HepG2 (cell line): ENCODE data around the gene TMEM131. TPM values are rescaled to one million over a fixed set of nuclear protein-coding genes. Genes with fewer than 3 reads are reported as not detected.
A peak's percentile ranks its signal among the peaks of the same experiment; 100 is the strongest.

Experiments
- ATAC-seq: fragments of 200-7000 bp; cut with Tn5 transposase; 3 replicates; pipeline ENCODE4 v1.9.1; 2020; ENCODE audit warnings: mild to moderate bottlenecking, moderate library complexity
- BruUV-seq: library from RNA; stranded (reverse); fragments of 400-500 nt; replicated peaks from 2 replicates; lab custom pipeline; 2021; lab: Mats Ljungman, UMichigan
- CTCF ChIA-PET: fragments of 300-600 bp; formaldehyde crosslinking; extraction: SDS; loops from one replicate; lab custom pipeline; 2021; ENCODE audit warnings: low total read pairs, inconsistent platforms, low intra/inter-chr PET ratio; lab: Yijun Ruan, JAX
- POLR2A ChIA-PET: fragments of 350-600 bp; sonication (Branson Sonifier 250); formaldehyde crosslinking; loops from one replicate; lab custom pipeline; 2020; ENCODE audit warnings: antibody characterized with exemption, inconsistent platforms; lab: Yijun Ruan, JAX
- DNase-seq: peaks from one replicate; pipeline ENCODE4 v3.0.0-alpha.2; 2015; ENCODE audit warnings: low spot score
- FAIRE-seq: peaks from 3 replicates; lab custom pipeline; 2011; peaks lifted over from hg19 to GRCh38; lab: Jason Lieb, UNC
- H2AFZ ChIP-seq: one replicate; pipeline ENCODE4 v1.6.1; 2011; ENCODE audit warnings: low read length, inconsistent platforms
- H3K27ac ChIP-seq: fragments of 300-600 bp; 3 replicates; pipeline ENCODE4 v1.8.0; 2011; ENCODE audit warnings: mixed run types, mild to moderate bottlenecking, mixed read lengths, low read length, inconsistent platforms; ENCODE audit not compliant: insufficient read depth; ENCODE audit errors: extremely low read length
- H3K27me3 ChIP-seq, 2 experiments: fragments of 200-600 bp in 1 of 2; 2 replicates in 1 of 2; 3 replicates in 1 of 2; pipeline versions ENCODE4 v1.6.0 to v1.8.0; 2011; ENCODE audit warnings: low read length in 2 of 2, mild to moderate bottlenecking in 2 of 2, moderate library complexity in 2 of 2, inconsistent platforms in 1 of 2; ENCODE audit not compliant: insufficient read depth in 2 of 2, control insufficient read depth in 1 of 2
- H3K36me3 ChIP-seq, 2 experiments: fragments of 200-600 bp in 1 of 2; replicated peaks in 1 of 2; 2 replicates in 1 of 2; 3 replicates in 1 of 2; pipeline versions ENCODE4 v1.5.1 to v1.8.0; 2011; ENCODE audit warnings: low read length in 2 of 2, inconsistent platforms in 1 of 2; ENCODE audit not compliant: insufficient read depth in 2 of 2, control insufficient read depth in 1 of 2
- H3K4me1 ChIP-seq: 2 replicates; pipeline ENCODE4 v1.5.1; 2012; ENCODE audit warnings: low read length, inconsistent platforms; ENCODE audit not compliant: insufficient read depth
- H3K4me2 ChIP-seq: 2 replicates; pipeline ENCODE4 v1.6.0; 2011; ENCODE audit warnings: low read depth, low read length, inconsistent platforms
- H3K4me3 ChIP-seq, 3 experiments: fragments of 200-600 bp in 1 of 3; sonication (generic), shearing (Covaris generic) in 1 of 3; replicated peaks in 1 of 3; 2 replicates each; pipeline ENCODE4 v1.5.1; 2011 to 2016; ENCODE audit warnings: low read length in 3 of 3, inconsistent platforms in 2 of 3, low read depth in 2 of 3, mild to moderate bottlenecking in 2 of 3, control low read depth in 1 of 3, mixed read lengths in 1 of 3; ENCODE audit not compliant: insufficient read depth in 1 of 3
- H3K79me2 ChIP-seq: one replicate; pipeline ENCODE4 v1.6.1; 2011; ENCODE audit warnings: low read length, inconsistent platforms; ENCODE audit not compliant: insufficient read depth
- H3K9ac ChIP-seq: 2 replicates; pipeline ENCODE4 v1.6.0; 2011; ENCODE audit warnings: mild to moderate bottlenecking, low read depth, low read length, inconsistent platforms; ENCODE audit not compliant: insufficient read depth
- H3K9me3 ChIP-seq: 2 replicates; pipeline ENCODE4 v1.5.1; 2012; ENCODE audit warnings: mild to moderate bottlenecking, low read length
- H4K20me1 ChIP-seq: 2 replicates; pipeline ENCODE4 v1.6.0; 2011; ENCODE audit warnings: inconsistent platforms, mild to moderate bottlenecking, low read length, moderate library complexity; ENCODE audit not compliant: insufficient read depth
- GRHL1 ChIP-seq: sonication (generic); formaldehyde crosslinking; conservative IDR thresholded peaks from 2 replicates; pipeline ENCODE4 v1.8.0; 2022; ENCODE audit warnings: missing genetic modification reagents
- JUND ChIP-seq: sonication (generic); formaldehyde crosslinking; IDR thresholded peaks from 2 replicates; pipeline ENCODE4 v1.8.0; 2022; ENCODE audit warnings: mild to moderate bottlenecking, missing genetic modification reagents
- SKIL ChIP-seq: sonication (generic); formaldehyde crosslinking; IDR thresholded peaks from 2 replicates; pipeline ENCODE4 v1.8.0; 2022; ENCODE audit warnings: missing genetic modification reagents, mild to moderate bottlenecking, moderate library complexity, borderline replicate concordance
- TFE3 ChIP-seq: IDR thresholded peaks from 2 replicates; pipeline ENCODE4 v1.6.1; 2016
- ZNF34 ChIP-seq: sonication (generic); formaldehyde crosslinking; IDR thresholded peaks from 2 replicates; pipeline ENCODE4 v1.4.0; 2020; ENCODE audit warnings: mild to moderate bottlenecking, missing genetic modification reagents, borderline replicate concordance
- ZNF383 ChIP-seq: sonication (generic); formaldehyde crosslinking; IDR thresholded peaks from 2 replicates; pipeline ENCODE4 v1.4.0; 2020; ENCODE audit warnings: missing genetic modification reagents, mild to moderate bottlenecking, borderline replicate concordance
- ZNF430 ChIP-seq: sonication (generic); formaldehyde crosslinking; IDR thresholded peaks from 2 replicates; pipeline ENCODE4 v1.9.0; 2021; ENCODE audit warnings: mild to moderate bottlenecking, missing genetic modification reagents
- ZNF550 ChIP-seq: sonication (generic); formaldehyde crosslinking; IDR thresholded peaks from 2 replicates; pipeline ENCODE4 v1.4.0; 2020; ENCODE audit warnings: mild to moderate bottlenecking, missing genetic modification reagents, borderline replicate concordance
- ZNF629 ChIP-seq: sonication (generic); formaldehyde crosslinking; conservative IDR thresholded peaks from 2 replicates; pipeline ENCODE4 v1.5.0; 2020; ENCODE audit warnings: missing genetic modification reagents
- ZNF709 ChIP-seq: sonication (generic); formaldehyde crosslinking; IDR thresholded peaks from 2 replicates; pipeline ENCODE4 v1.5.0; 2020; ENCODE audit warnings: mild to moderate bottlenecking, missing genetic modification reagents
- WGBS: methylation state at CpG from one replicate; pipeline ENCODE4 v1.1.6; 2017; ENCODE audit warnings: low lambda C conversion rate; 5-methylcytosine and 5-hydroxymethylcytosine counted together
- in situ Hi-C: cut with HindIII; loops from 2 replicates; pipeline ENCODE4 v1.10.0; 2017; ENCODE audit warnings: low pct_unique_long_range_greater_than_20kb; ENCODE audit not compliant: extremely low pct_ligation_motif_present
- intact Hi-C: fragments of 100-400 bp; cut with micrococcal nuclease; formaldehyde crosslinking; loops from one replicate; pipeline ENCODE4 v1.10.0; 2022; ENCODE audit not compliant: unreplicated experiment
- polyA plus RNA-seq, 8 experiments: library from polyadenylated mRNA; depleted of rRNA in 3 of 8; stranded (reverse) in 7 of 8; unstranded in 1 of 8; fragments of >200 nt; fragmentation: Illumina TruSeq in 4 of 8; extraction: Trizol in 4 of 8; gene quantifications; 2 replicates each; pipeline versions ENCODE4 v1.2.1 to v1.2.3, GENCODE V29; 2011 to 2016; ENCODE audit warnings: low read depth in 4 of 8, missing spikeins in 1 of 8, mixed read lengths in 1 of 8; ENCODE audit not compliant: insufficient read depth in 1 of 8
- total RNA-seq, 5 experiments: library from RNA; depleted of rRNA; stranded (reverse); fragments of >200 nt; fragmentation: Illumina TruSeq; extraction: Trizol; gene quantifications; 2 replicates each; pipeline ENCODE4 v1.2.3, GENCODE V29; 2016; ENCODE audit warnings: low read depth in 1 of 5

TMEM131 gene
- total and polyA plus RNA-seq, 2 of the 13 experiments (the other 11 are each of a cell fraction or from before 2014, with no cell fraction given) = 17.9 to 19.5 TPM

- Histone ChIP-seq H3K4me1 (peaks cover 14% of the 10 kb centered on the region), H4K20me1 (no peaks in the 10 kb centered on the region), H3K4me3 (no peak overlapping the region), H3K9me3 (no peaks in the 10 kb centered on the region), H3K27ac (no peak overlapping the region), H3K9ac (no peak overlapping the region), H3K27me3 (peaks cover 4 to 30% of the 10 kb centered on the region in 2 experiments; a peak in 4 of 5 replicates), H3K36me3 (no peaks in the 10 kb centered on the region), H3K79me2 (no peaks in the 10 kb centered on the region), H2AFZ (no peak overlapping the region), H3K4me2 (no peak overlapping the region)
- FAIRE-seq (no peak), DNase-seq (no peak), ATAC-seq (no peak)
- intact Hi-C loops = loop anchor here (10.0 kb wide), 1 partner anchor 553 kb away; no protein-coding TSS in a partner anchor
- no TSS peak for BruUV-seq
- WGBS = 54% methylated on average over 6 of the region's 6 CpGs
- POLR2A ChIA-PET = no interaction called here
- in situ Hi-C loops = no loop called here
- TF ChIP-seq ZNF629 (CRISPR knock-in tag) = peak; percentile 61
- TF ChIP-seq ZNF709 = no peak
- TF ChIP-seq ZNF550 = no peak
- no peak for TF ChIP-seq ZNF34
- no peak for TF ChIP-seq JUND
- TF ChIP-seq SKIL (CRISPR knock-in tag) = no peak
- CTCF ChIA-PET = no interaction called here
Observed at GRCh38 chr2:97711394-97711711, 284.4 kb downstream of the TMEM131 start.

GRCh38 chr2:97708608-97709007, 287.1 kb downstream of the TMEM131 start:
- 69% methylated on average over 8 of the region's 8 CpGs for WGBS
- H2AFZ ChIP-seq = no peak overlapping the region
- intact Hi-C loops (no loop called here), in situ Hi-C loops (loop anchor here (10.0 kb wide), 1 partner anchor 676 kb away; no protein-coding TSS in a partner anchor)
- CTCF ChIA-PET = no interaction called here
- BruUV-seq = no TSS peak
- no peak overlapping the region for H3K27ac ChIP-seq
- H3K36me3 ChIP-seq = no peaks in the 10 kb centered on the region
- POLR2A ChIA-PET = no interaction called here
- no peak for FAIRE-seq
- no peaks in the 10 kb centered on the region for H3K79me2 ChIP-seq
- H3K9me3 ChIP-seq = no peaks in the 10 kb centered on the region
- no peak overlapping the region for H3K4me3 ChIP-seq
- H3K9ac ChIP-seq = no peak overlapping the region
- no peak overlapping the region for H3K4me2 ChIP-seq
- no peak for ATAC-seq
- peaks cover 19% of the 10 kb centered on the region for H3K4me1 ChIP-seq
- H4K20me1 ChIP-seq = no peaks in the 10 kb centered on the region
- H3K27me3 ChIP-seq = peaks cover 4 to 18% of the 10 kb centered on the region in 2 experiments
- no peak for DNase-seq
- no peak for TF ChIP-seq ZNF383 (CRISPR knock-in tag)
- no peak for TF ChIP-seq ZNF430 (CRISPR knock-in tag)
- no peak for TF ChIP-seq GRHL1 (CRISPR knock-in tag)
- TF ChIP-seq TFE3 = no peak
